Fibroblast of lung (primary cell): ENCODE results near the gene CDCA7L. TPM values are rescaled to one million over a fixed set of nuclear protein-coding genes. Genes with fewer than 3 reads are reported as not detected.

Source experiments
- DNase-seq, 2 donors: peaks; one replicate each; pipeline versions ENCODE4 v3.0.0 to v3.0.0-alpha.2; 2010; ENCODE audit warnings: low read depth in 2 of 2
- H2AFZ ChIP-seq: 2 replicates; pipeline ENCODE4 v1.5.1; 2012; ENCODE audit warnings: low read length, control low read depth, inconsistent platforms
- H3K27ac ChIP-seq: 2 replicates; pipeline ENCODE4 v1.5.1; 2011; ENCODE audit warnings: low read length, control low read depth; ENCODE audit not compliant: insufficient read depth
- H3K27me3 ChIP-seq: 2 replicates; pipeline ENCODE4 v1.5.1; 2011; ENCODE audit warnings: mild to moderate bottlenecking, low read length; ENCODE audit not compliant: control insufficient read depth, insufficient read depth
- H3K36me3 ChIP-seq: 2 replicates; pipeline ENCODE4 v1.5.1; 2011; ENCODE audit warnings: low read length; ENCODE audit not compliant: control insufficient read depth, insufficient read depth
- H3K4me1 ChIP-seq: 2 replicates; pipeline ENCODE4 v1.5.1; 2011; ENCODE audit warnings: low read length; ENCODE audit not compliant: control insufficient read depth, insufficient read depth; ENCODE audit errors: extremely low read depth
- H3K4me2 ChIP-seq: 2 replicates; pipeline ENCODE4 v1.5.1; 2011; ENCODE audit warnings: low read length, control low read depth; ENCODE audit not compliant: insufficient read depth; ENCODE audit errors: extremely low read depth
- H3K4me3 ChIP-seq, 4 experiments: fragments of 200-600 bp in 1 of 4; sonication (generic) in 1 of 4; replicated peaks in 1 of 4; 2 replicates each; pipeline ENCODE4 v1.5.1; 2011 to 2016; ENCODE audit warnings: low read length in 4 of 4, low read depth in 3 of 4, mild to moderate bottlenecking in 3 of 4, control low read depth in 2 of 4, inconsistent platforms in 1 of 4, mixed read lengths in 1 of 4; ENCODE audit not compliant: insufficient read depth in 1 of 4; ENCODE audit errors: control extremely low read depth in 1 of 4
- H3K79me2 ChIP-seq: 2 replicates; pipeline ENCODE4 v1.5.1; 2012; ENCODE audit warnings: mild to moderate bottlenecking, low read length, inconsistent platforms; ENCODE audit not compliant: control insufficient read depth, insufficient read depth
- H3K9ac ChIP-seq: 2 replicates; pipeline ENCODE4 v1.5.1; 2011; ENCODE audit warnings: mild to moderate bottlenecking, low read length, control low read depth; ENCODE audit not compliant: insufficient read depth
- H3K9me3 ChIP-seq: 2 replicates; pipeline ENCODE4 v1.5.1; 2012; ENCODE audit warnings: low read depth, low read length; ENCODE audit not compliant: control insufficient read depth, insufficient read depth
- H4K20me1 ChIP-seq: 2 replicates; pipeline ENCODE4 v1.5.1; 2011; ENCODE audit warnings: low read length; ENCODE audit not compliant: control insufficient read depth, insufficient read depth; ENCODE audit errors: extremely low read depth
- CTCF ChIP-seq, 2 donors: IDR thresholded peaks in 1 of 2; conservative IDR thresholded peaks in 1 of 2; 1 replicate in 1 of 2; 2 replicates in 1 of 2; pipeline ENCODE4 v1.5.1; 2011 to 2012; ENCODE audit warnings: low read length in 2 of 2, control low read depth in 1 of 2, inconsistent platforms in 1 of 2, low read depth in 1 of 2, mild to moderate bottlenecking in 1 of 2
- EZH2 ChIP-seq: IDR thresholded peaks from 2 replicates; pipeline ENCODE4 v1.5.1; 2012; ENCODE audit warnings: low read length, control low read depth, mild to moderate bottlenecking; ENCODE audit errors: missing control alignments
- polyA plus RNA-seq, 2 donors: library from polyadenylated mRNA; depleted of rRNA in 1 of 2; stranded (reverse) in 1 of 2; unstranded in 1 of 2; fragments of >200 nt; gene quantifications; 2 replicates each; pipeline ENCODE4 v1.2.1, GENCODE V29; 2011 to 2012; ENCODE audit warnings: missing spikeins in 1 of 2
- total RNA-seq: library from RNA; depleted of rRNA; stranded (reverse); fragments of >200 nt; gene quantifications from 2 replicates; pipeline ENCODE4 v1.2.1, GENCODE V29; 2014

The CDCA7L gene
- total and polyA plus RNA-seq, 2 donors (not counting 1 experiment from before 2014, with no cell fraction given): 25.3 to 29.1 TPM

GRCh38 chr7:21927693-21928092, 18.0 kb downstream of the CDCA7L start:
- H3K9me3 ChIP-seq: no peaks in the 10 kb centered on the region
- H4K20me1 ChIP-seq: no peaks in the 10 kb centered on the region
- no peak overlapping the region for H3K27ac ChIP-seq
- no peaks in the 10 kb centered on the region for H3K79me2 ChIP-seq
- no peaks in the 10 kb centered on the region for H3K36me3 ChIP-seq
- H3K4me2 ChIP-seq: no peak overlapping the region
- TF ChIP-seq EZH2: no peak
- TF ChIP-seq CTCF (conservative IDR thresholded peaks at IDR 0.05 in 1 of 2, IDR thresholded peaks at IDR 0.05 in 1 of 2; ENCODE audit: low read depth in 1 of 2, low read length in 2 of 2): no peak
- H3K4me1 ChIP-seq: no peaks in the 10 kb centered on the region
- no peaks in the 10 kb centered on the region for H3K27me3 ChIP-seq
- no peak overlapping the region for H3K4me3 ChIP-seq
- DNase-seq: no peak
- no peak overlapping the region for H3K9ac ChIP-seq
- H2AFZ ChIP-seq: no peak overlapping the region

GRCh38 chr7:21926448-21926847, 19.3 kb downstream of the CDCA7L start:
- H3K4me3 ChIP-seq: no peak overlapping the region
- no peaks in the 10 kb centered on the region for H3K36me3 ChIP-seq
- H3K4me1 ChIP-seq: no peaks in the 10 kb centered on the region
- DNase-seq: no peak
- H3K9me3 ChIP-seq: no peaks in the 10 kb centered on the region
- no peak overlapping the region for H3K27ac ChIP-seq
- no peak overlapping the region for H3K4me2 ChIP-seq
- no peak overlapping the region for H3K9ac ChIP-seq
- H4K20me1 ChIP-seq: no peaks in the 10 kb centered on the region
- no peaks in the 10 kb centered on the region for H3K79me2 ChIP-seq
- TF ChIP-seq EZH2 (no peak), CTCF (conservative IDR thresholded peaks at IDR 0.05 in 1 of 2, IDR thresholded peaks at IDR 0.05 in 1 of 2; ENCODE audit: low read depth in 1 of 2, low read length in 2 of 2) (no peak)
- no peaks in the 10 kb centered on the region for H3K27me3 ChIP-seq
- H2AFZ ChIP-seq: no peak overlapping the region

GRCh38 chr7:21923658-21924057, 22.0 kb downstream of the CDCA7L start:
- no peak overlapping the region for H3K4me3 ChIP-seq
- no peaks in the 10 kb centered on the region for H4K20me1 ChIP-seq
- H2AFZ ChIP-seq: no peak overlapping the region
- H3K9ac ChIP-seq: no peak overlapping the region
- no peaks in the 10 kb centered on the region for H3K79me2 ChIP-seq
- H3K36me3 ChIP-seq: no peaks in the 10 kb centered on the region
- H3K9me3 ChIP-seq: no peaks in the 10 kb centered on the region
- H3K27ac ChIP-seq: no peak overlapping the region
- peak; percentile 41 to 42 for DNase-seq
- no peak overlapping the region for H3K4me2 ChIP-seq
- no peaks in the 10 kb centered on the region for H3K4me1 ChIP-seq
- H3K27me3 ChIP-seq: no peaks in the 10 kb centered on the region
- TF ChIP-seq CTCF (conservative IDR thresholded peaks at IDR 0.05 in 1 of 2, IDR thresholded peaks at IDR 0.05 in 1 of 2; ENCODE audit: low read depth in 1 of 2, low read length in 2 of 2) (no peak), EZH2 (no peak)
